CD4-positive, alpha-beta T cell treated with Interleukin-4 for 1 hour (primary cell): ENCODE data around the gene P2RX2.

Experiments
- DNase-seq, 2 donors: peaks; one replicate each; pipeline ENCODE4 v3.0.0-alpha.2; 2020 to 2022

P2RX2 gene

GRCh38 chr12:132620113-132620898 is 1.7 kb downstream of the P2RX2 start:
- no peak for DNase-seq

GRCh38 chr12:132620899-132621656 is 2.5 kb downstream of the P2RX2 start:
- no peak for DNase-seq

- DNase-seq = no peak
Observed at GRCh38 chr12:132621657-132622435, 3.3 kb downstream of the P2RX2 start.

GRCh38 chr12:132622437-132623071 is 4.0 kb downstream of the P2RX2 start:
- DNase-seq = no peak

GRCh38 chr12:132623072-132623869 is 4.7 kb downstream of the P2RX2 start:
- no peak for DNase-seq

- DNase-seq = no peak
Observed at GRCh38 chr12:132624186-132624855, 5.7 kb downstream of the P2RX2 start.

GRCh38 chr12:132624910-132625630 is 6.5 kb downstream of the P2RX2 start:
- DNase-seq = no peak

- no peak for DNase-seq
Observed at GRCh38 chr12:132625731-132626430, 7.3 kb downstream of the P2RX2 start.

GRCh38 chr12:132629330-132629729 is 10.8 kb downstream of the P2RX2 start:
- DNase-seq = no peak

GRCh38 chr12:132630672-132631071 is 12.1 kb downstream of the P2RX2 start:
- no peak for DNase-seq

GRCh38 chr12:132631666-132632065 is 13.1 kb downstream of the P2RX2 start:
- DNase-seq = no peak

- peak in 1 of 2 donors; percentile 23 for DNase-seq
Observed at GRCh38 chr12:132632521-132633228, 14.1 kb downstream of the P2RX2 start.

- DNase-seq = no peak
Observed at GRCh38 chr12:132633398-132633797, 14.8 kb downstream of the P2RX2 start.

GRCh38 chr12:132633901-132634300 is 15.3 kb downstream of the P2RX2 start:
- no peak for DNase-seq

- DNase-seq = no peak
Observed at GRCh38 chr12:132634411-132634990, 15.9 kb downstream of the P2RX2 start.

GRCh38 chr12:132635076-132635955 is 16.7 kb downstream of the P2RX2 start:
- DNase-seq = no peak

GRCh38 chr12:132637811-132638210 is 19.2 kb downstream of the P2RX2 start:
- DNase-seq = no peak
